Suppressor macrophage treated with lipopolysaccharide for 4 hours (primary cell): Measurements from ENCODE around the gene CHST13.

Experiments
- DNase-seq: peaks from one replicate; pipeline ENCODE4 v3.0.0-alpha.2; 2020

Gene CHST13

DNA sequence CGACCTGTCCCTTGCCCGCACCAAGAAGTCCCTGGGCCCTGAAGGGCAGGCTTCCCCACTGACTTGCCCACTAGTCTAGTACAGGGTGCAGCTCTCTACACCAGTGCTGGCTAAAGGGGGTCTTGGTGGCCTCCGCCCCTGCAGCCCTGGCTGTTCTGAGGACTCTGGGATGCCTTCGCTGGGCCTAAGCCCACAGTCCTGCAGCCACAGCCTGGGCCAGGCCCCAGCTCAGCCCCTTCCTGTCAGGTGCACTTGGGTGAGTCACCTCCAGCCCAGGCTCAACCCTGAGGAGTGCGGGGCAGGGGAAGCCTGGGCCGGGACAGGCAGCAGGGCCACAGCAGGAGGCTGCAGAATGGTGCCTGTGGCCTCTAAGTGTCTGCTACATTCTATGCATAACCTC, 33.8 kb downstream of the CHST13 start:
- no peak for DNase-seq

DNA sequence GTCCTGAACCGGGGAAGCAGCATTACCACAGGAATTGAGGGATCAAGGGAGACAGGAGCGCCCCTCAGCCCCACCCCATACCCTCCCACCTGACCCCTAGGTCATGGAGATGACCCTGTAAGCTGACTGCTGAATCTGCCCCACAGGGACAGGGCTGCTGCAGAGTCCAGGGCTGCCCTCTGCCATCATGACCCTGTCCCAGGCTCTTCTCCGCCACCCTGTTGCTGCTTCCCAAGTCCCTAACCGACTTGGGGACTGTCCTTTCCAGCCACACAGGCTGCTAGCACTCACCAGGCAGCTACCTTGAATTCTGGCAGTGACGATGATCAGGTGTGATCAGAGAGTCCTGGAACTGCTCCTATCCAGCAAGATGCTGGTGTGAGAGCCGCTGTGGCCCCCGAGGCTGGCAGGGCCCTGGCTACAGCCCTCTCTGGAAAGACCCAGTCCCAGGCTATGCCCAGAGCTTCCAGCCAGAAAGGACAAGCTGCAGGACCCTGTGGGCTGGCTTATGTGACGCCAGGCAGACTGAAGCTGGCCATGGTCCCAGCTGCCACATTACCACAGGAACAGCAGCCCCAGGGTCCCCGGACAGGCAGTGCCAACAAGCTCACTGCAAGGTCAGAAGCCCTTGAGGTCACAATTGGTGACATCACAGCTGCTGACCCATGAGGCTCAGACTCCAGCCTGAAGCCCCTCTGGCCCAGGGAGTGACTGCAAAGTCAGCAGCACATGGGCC, 34.5 kb downstream of the CHST13 start, which contains the start of gene C3orf22:
C3orf22 (minus strand) TSS at position 597 of the 736 bp plus-strand sequence. CDS start 5,542 bp downstream, outside the sequence.
- DNase-seq = no peak

DNA sequence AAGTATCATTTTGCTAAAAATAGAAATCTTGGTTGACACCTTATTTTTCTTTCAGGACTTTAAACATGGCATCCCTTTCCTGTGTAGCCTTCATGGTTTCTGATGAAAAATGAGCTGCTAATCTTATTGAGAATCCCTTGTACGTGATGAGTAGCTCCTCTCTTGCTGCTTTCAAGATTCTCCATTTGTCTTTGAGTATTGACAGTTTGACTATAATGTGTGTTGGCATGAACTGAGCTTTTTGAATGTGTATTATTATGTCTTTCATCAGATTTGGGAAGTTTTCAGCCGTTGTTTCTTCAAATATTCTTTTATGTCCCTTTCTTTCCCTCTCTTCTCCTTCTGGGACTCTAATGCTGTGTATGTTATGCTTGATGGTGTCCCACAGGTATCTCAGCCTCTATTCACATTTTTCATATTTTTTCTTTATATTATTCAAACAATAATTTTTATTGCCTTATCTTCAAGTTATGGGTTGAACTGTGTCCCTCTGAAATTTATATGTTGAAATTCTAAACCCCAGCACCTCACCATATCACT, 38.9 kb downstream of the CHST13 start:
- no peak for DNase-seq

DNA sequence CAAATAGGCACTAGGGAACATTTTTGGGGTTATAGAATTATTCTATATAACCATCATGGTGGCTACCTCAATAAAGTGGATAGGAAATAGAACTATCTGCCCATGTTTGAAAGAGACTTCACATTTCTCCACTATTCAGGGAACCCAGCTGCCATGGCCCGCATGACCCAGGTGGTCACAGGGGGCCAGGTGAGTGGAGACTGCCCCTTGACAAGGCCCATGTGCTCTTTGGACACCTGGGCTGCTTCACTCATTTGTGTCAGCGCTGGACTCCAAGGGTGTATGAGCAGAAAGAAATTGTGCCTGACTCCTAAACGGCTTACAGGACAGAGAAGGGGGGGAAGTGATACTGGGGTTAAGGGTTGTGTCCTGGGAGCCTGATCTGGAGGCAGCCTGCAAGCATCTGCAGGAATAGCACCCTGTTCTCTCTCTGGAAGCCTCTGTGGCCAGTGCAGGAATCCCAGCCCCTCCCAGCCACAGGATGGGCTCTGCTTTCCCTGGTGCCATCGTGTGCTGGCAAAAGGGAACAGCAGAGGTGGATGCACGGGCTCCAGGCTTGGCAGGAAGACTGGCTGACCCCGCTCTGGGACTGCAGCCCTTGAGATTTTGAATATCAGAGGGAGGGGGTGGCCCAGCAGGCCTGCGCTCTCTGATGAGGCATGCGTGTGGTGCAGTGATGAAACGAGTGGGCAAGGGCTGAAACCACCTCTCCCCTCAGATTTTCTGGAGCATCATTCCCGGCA, 43.9 kb downstream of the CHST13 start:
- no peak for DNase-seq

DNA sequence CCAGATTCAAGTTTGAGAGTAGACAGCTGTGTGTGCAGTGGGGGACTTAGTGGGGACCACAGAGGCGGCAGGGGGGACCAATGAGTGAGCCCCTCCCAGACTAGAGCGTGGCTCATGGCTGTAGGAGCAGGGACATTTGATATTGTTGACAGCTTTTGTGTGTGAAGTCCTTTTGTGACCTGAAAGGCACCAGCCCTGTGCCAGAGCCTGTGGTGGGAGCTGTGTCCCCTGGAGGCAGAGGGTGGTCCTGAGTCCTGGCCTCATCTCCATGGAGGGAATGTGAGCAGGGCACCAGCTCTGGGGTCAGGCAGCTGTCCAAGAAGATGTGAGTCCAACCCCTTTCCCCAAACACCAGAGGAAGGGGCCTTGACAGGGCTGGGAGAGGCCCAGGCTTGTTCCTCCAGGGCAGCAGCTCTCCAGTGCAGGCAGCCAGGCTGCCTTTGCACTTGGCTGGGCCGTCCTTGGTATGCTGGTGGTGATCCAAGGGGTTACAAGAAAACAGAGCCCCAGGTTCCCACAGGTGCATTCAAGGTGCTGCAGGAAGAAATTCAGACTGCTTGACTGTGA, 44.9 kb downstream of the CHST13 start:
- no peak for DNase-seq

DNA sequence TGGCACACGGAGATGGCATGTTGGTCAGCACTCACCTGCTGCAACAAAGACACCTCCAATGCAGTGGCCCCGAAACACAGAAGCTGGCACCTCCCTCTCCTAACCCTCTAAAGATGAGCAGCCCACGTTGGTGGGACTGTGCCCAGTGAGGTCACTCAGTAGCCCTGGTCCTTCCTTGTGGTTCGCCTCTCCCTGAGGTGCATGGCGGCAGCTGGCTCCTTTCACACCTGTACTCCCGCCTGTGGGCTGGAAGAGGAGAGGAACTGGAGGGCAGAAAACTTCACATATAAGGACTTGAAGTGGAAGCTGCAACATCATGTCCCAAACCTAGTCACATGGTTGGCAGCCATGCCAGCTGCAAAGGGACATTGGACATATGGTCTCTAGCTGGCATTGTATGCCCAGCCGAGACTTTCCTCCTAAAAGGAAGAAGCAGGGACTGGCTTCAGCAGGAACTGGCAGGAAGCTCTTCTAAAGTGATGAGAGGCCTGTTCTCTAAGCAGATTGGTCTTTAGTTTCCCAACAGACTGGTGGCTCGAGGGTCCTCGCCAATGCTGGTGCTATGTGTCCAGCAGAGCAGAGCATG, 45.5 kb downstream of the CHST13 start:
- DNase-seq = no peak

DNA sequence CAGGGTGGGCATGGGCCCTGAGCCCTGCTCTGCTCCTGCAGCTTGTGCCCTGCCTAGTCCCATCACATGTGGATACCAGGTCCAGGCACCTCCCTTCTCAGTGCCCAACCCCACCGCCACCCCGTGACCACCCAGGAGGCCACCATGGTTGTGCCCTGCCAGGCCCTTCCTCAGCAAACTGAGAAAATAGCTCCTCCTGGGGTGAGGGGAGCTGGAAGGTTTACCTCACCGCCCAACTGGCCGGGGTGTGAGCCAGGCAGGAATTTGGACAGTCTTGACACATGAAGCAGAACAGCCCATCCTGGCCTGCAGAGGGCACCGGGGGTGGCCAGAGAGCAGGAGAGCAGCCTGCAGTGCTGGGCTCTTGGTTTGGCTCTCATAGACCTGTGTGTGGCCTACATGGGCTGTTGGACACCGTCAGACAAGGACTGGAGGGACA, 46.2 kb downstream of the CHST13 start:
- no peak for DNase-seq

DNA sequence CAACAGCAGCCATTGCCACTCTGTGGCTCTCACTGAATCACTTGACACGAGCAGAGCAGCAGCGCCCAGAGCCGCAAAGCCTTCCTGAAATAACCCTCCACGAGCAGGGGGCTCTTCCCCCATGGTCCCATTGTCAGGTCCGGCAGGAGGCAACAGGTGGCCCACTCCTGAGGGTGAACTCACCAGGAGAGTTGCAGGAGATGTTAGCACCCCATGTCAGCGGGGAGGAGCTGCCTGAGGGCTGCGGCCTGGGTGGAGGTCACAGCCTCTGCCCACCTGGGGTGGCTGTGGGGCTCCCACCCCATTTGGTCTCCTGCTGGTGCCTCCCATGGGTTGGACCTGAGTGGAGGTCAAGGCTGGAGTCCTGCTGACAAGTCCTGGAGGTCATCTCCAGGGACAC, 47.1 kb downstream of the CHST13 start:
- DNase-seq = no peak

DNA sequence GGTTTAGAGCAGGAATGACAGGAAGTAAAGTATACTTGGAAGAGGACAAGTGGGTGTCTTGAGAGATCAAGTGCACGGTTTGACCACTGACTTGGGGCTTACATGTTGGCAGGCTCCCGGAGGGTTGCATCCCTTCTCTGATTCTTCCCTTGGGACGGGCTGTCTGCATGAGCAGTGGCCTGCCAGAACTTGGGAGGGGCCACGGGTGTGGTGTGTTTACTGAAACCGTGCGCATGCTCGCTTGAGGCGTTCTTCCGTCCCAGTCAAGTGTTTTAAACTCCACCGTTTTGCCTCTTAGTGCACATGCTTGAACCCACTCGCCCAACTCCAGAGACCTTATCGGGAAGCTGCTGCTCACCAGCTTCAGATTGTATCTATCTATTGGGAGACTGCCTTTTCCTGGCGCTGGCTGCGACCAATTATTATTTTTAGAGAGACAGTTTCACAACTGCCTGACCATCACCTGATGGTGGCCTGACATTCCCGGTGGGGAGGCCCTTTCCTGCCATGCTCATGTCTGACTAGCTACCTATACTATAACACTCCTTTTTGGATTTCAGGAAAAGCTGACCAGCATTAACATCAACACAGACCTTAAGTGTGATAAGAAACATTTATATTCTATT, 49.6 kb downstream of the CHST13 start:
- no peak for DNase-seq

DNA sequence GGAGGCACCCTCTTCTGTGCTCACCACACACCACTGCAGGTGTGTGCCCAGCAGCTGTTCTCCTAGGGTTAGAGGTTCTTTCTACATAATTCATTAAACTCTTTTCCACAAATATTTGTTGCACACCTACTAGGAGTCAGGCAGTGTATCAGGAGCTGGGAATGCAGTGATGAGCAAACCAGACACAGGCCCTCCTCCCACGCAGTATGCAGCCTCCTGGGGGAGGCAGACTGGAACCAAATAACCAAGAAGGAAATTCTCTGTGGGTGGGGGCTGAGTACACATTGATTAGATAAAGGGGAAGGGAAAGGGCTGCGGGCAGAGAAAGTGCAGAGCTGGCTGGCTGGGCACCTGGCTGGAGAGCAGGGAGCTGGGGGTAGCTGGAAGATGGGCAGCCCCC, 53.3 kb downstream of the CHST13 start:
- peak; percentile 17 for DNase-seq

DNA sequence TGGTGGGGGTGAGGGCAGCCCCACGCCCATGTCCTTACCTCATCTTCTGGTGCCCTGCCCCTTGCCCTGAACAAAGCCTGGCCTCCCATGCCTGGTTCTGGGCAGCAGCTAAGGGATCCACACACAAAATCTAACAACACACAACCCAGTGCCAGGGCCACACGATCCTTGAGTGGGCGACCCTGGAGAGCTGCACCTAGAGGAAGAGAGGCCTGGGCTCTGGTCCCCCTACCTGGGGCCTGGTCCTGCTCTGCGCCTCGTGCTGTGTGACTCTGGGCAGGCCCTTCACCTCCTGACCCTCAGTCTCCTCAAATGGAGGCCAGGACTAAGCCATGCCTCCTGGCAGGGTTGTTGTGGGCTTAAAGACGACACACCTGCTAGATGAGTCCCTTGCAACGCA, 54.7 kb downstream of the CHST13 start:
- DNase-seq = no peak

DNA sequence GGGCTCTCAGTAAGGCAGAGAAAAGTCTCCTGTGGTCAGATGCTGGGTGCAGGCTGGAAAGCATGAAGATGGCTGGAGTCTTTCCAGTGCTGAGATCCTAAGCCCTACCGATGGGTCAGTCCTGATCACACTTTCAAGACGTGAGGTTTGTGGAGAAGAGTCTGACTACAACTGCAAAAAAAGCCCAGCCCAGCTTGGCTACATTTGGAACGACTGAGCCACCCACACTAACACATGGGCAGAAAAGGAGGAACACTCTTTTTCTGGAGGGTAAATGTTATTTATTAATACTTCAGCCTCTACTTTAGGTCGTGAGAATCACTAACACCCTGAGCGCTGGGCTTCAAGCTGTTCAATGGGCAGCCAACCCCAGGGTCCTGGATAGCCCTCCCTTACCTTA, 56.8 kb downstream of the CHST13 start:
- peak; percentile 19 for DNase-seq

DNA sequence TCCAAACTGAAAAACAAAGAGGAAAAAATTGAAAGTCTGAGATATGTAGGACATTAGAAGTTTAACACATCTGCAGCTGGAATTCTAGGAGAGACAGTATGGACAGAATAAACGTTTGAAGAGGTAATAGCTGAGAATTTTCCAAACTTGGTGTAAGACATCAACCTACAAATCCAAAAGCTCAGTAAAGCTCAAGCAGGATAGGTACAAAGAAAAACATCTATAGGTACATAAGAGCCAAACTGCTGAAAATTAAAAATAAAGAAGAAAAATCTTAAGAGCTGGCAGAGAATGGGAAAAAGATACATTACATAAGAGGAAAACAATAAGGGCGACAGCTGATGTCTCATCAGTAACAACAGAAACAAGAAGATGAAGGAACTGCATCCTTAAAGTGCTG, 57.6 kb downstream of the CHST13 start:
- no peak for DNase-seq

DNA sequence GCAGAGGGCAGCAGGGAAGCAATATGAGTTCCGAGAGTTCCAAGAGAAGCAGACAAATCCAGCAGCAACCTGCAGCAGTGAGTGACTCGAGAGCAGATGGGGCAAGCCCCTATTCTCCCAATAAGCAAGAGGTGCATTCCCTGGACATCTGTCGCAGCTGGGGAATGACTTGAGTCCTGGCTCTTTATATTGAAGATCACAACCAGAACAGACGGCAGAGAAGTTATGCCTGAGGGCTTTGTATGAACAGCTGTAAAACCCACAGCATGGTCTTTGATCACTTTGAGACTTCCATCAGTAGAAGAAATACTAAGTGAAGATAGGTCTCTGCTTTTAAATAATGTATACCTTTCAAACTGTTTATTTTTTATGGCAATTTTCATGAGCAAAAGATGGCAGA, 58.4 kb downstream of the CHST13 start:
- no peak for DNase-seq

DNA sequence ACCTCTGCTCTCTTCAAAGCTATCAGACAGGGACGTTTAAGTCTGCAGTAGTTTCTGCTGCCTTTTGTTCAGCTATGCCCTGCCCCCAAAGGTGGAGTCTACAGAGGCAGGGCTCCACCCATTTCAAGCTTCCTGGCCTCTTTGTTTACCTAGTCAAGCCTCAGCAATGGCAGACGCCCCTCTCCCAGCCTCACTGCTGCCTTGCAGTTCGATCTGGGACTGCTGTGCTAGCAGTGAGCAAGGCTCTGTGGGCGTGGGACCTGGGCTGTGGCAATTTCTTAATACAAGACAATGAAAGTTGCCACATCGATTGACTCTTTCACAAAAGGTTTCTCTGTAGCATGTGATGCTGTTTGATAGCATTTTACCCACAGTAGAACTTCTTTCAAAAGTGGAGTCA, 67.6 kb downstream of the CHST13 start:
- DNase-seq = peak; percentile 57
